Measurements from ENCODE around the gene VSIR. TPM values are rescaled to one million over a fixed set of nuclear protein-coding genes. Genes with fewer than 3 reads are reported as not detected.

Gene VSIR
- total and polyA plus RNA-seq, 9 of the 15 experiments (the other 6 are each of a cell fraction or from before 2014, with no cell fraction given): 0.14 to 20.5 (median 9.3) TPM

DNA sequence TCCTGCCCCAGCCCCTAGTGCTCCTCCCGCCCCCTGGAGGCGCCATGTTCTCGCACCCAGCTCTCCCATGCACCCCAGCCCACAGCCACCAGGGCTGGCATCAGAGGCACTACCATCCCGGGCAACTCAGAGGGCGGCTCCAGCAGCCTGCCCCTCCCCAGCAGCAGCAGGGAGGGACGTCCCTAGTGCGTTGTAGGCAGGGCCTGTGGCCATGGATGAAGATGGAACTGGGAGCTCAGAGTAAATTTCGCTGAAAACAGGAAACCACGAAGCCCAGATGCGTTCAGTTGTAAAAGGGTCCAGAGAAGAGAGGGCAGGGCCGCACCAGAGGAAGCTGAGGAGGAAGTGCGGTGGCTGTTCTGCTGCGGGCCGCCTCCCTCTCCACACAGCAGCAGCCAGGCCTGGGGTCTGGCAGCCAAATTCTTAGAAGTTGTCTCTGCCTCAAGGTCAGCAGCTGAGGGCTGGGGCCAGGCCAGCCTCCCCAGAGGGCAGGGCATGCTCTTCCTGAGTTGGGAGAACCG is 24.6 kb downstream of the VSIR start (continued):
- TF ChIP-seq PHF21A (IDR thresholded peaks at IDR 0.05; ENCODE audit: borderline replicate concordance, low read depth): no peak
- TF ChIP-seq, protein P1, sequence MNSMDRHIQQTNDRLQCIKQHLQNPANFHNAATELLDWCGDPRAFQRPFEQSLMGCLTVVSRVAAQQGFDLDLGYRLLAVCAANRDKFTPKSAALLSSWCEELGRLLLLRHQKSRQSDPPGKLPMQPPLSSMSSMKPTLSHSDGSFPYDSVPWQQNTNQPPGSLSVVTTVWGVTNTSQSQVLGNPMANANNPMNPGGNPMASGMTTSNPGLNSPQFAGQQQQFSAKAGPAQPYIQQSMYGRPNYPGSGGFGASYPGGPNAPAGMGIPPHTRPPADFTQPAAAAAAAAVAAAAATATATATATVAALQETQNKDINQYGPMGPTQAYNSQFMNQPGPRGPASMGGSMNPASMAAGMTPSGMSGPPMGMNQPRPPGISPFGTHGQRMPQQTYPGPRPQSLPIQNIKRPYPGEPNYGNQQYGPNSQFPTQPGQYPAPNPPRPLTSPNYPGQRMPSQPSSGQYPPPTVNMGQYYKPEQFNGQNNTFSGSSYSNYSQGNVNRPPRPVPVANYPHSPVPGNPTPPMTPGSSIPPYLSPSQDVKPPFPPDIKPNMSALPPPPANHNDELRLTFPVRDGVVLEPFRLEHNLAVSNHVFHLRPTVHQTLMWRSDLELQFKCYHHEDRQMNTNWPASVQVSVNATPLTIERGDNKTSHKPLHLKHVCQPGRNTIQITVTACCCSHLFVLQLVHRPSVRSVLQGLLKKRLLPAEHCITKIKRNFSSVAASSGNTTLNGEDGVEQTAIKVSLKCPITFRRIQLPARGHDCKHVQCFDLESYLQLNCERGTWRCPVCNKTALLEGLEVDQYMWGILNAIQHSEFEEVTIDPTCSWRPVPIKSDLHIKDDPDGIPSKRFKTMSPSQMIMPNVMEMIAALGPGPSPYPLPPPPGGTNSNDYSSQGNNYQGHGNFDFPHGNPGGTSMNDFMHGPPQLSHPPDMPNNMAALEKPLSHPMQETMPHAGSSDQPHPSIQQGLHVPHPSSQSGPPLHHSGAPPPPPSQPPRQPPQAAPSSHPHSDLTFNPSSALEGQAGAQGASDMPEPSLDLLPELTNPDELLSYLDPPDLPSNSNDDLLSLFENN (IDR thresholded peaks at IDR 0.05; ENCODE audit: low read depth in 2 of 2, low read length in 2 of 2): no peak
- peak; percentile 29 for TF ChIP-seq ZNF584 (CRISPR knock-in tag; IDR thresholded peaks at IDR 0.05; ENCODE audit: low read depth)
- TF ChIP-seq BCLAF1 (IDR thresholded peaks at IDR 0.05; ENCODE audit: borderline replicate concordance in 1 of 2, control insufficient read depth in 1 of 2, low read depth in 2 of 2, low read length in 1 of 2): no peak
- no peak for TF ChIP-seq CBFA2T2 (conservative IDR thresholded peaks at IDR 0.05)
- no peak; the same call in 1 of the 2 replicates for TF ChIP-seq ZFX (CRISPR knock-in tag; IDR thresholded peaks at IDR 0.05)
- TF ChIP-seq GTF2F1 (IDR thresholded peaks at IDR 0.05; ENCODE audit: low read depth, low read length): no peak
- TF ChIP-seq SIRT6 (IDR thresholded peaks at IDR 0.05; ENCODE audit: low read depth, low read length): no peak
- TF ChIP-seq RCOR1 (IDR thresholded peaks at IDR 0.05; ENCODE audit: borderline replicate concordance in 1 of 2, low read depth in 2 of 2, low read length in 2 of 2): no peak
- TF ChIP-seq CREB1 (IDR thresholded peaks at IDR 0.05): no peak
- no peak for TF ChIP-seq CREB1 (CRISPR knock-in tag; IDR thresholded peaks at IDR 0.05)
- TF ChIP-seq ZNF175 (CRISPR knock-in tag; IDR thresholded peaks at IDR 0.05; ENCODE audit: low read depth): peak; percentile 52; the same call in 1 of the 2 replicates
- TF ChIP-seq ZNF707 (CRISPR knock-in tag; conservative IDR thresholded peaks at IDR 0.05): no peak
- TF ChIP-seq, protein P2, sequence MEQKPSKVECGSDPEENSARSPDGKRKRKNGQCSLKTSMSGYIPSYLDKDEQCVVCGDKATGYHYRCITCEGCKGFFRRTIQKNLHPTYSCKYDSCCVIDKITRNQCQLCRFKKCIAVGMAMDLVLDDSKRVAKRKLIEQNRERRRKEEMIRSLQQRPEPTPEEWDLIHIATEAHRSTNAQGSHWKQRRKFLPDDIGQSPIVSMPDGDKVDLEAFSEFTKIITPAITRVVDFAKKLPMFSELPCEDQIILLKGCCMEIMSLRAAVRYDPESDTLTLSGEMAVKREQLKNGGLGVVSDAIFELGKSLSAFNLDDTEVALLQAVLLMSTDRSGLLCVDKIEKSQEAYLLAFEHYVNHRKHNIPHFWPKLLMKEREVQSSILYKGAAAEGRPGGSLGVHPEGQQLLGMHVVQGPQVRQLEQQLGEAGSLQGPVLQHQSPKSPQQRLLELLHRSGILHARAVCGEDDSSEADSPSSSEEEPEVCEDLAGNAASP (IDR thresholded peaks at IDR 0.05): no peak
- no peak; the same call in 1 of the 2 replicates for TF ChIP-seq PATZ1 (CRISPR knock-in tag; IDR thresholded peaks at IDR 0.05; ENCODE audit: borderline replicate concordance)
- TF ChIP-seq ZNF197 (CRISPR knock-in tag; IDR thresholded peaks at IDR 0.05; ENCODE audit: low read depth): peak; percentile 86
- TF ChIP-seq OTX1 (CRISPR knock-in tag; IDR thresholded peaks at IDR 0.05): no peak
